HEK293 (cell line): Measurements from ENCODE around the gene STEEP1.
A peak's percentile ranks its signal among the peaks of the same experiment; 100 is the strongest.

Experiments used
- CTCF ChIA-PET: fragments of 350-600 bp; formaldehyde crosslinking; extraction: SDS; loops from one replicate; lab custom pipeline; 2021; ENCODE audit warnings: antibody characterized with exemption; lab: Yijun Ruan, JAX
- POLR2A ChIA-PET: fragments of 300-600 bp; formaldehyde crosslinking; extraction: SDS; loops from one replicate; lab custom pipeline; 2020; ENCODE audit warnings: antibody characterized with exemption, inconsistent platforms; lab: Yijun Ruan, JAX
- H3K27ac ChIP-seq: fragments of 200-500 bp; sonication (Bioruptor generic); 2 replicates; pipeline ENCODE4 v1.5.1; 2014; ENCODE audit warnings: low read depth, low read length, control low read depth, inconsistent platforms; ENCODE audit errors: extremely low read depth
- H3K36me3 ChIP-seq, 2 experiments: fragments of 200-500 bp in 1 of 2; sonication (Bioruptor generic) in 1 of 2; 1 replicate in 1 of 2; 2 replicates in 1 of 2; pipeline ENCODE4 v1.5.1; 2014 to 2017; ENCODE audit warnings: inconsistent platforms in 2 of 2, low read length in 2 of 2; ENCODE audit not compliant: control insufficient read depth in 2 of 2, insufficient read depth in 1 of 2
- H3K4me1 ChIP-seq: fragments of 200-500 bp; sonication (Bioruptor generic); 2 replicates; pipeline ENCODE4 v1.5.1; 2014; ENCODE audit warnings: mild to moderate bottlenecking, low read length, inconsistent platforms; ENCODE audit not compliant: control insufficient read depth, insufficient read depth
- H3K4me3 ChIP-seq: 2 replicates; pipeline ENCODE4 v1.5.1; 2011; ENCODE audit warnings: low read depth, mild to moderate bottlenecking, control low read depth, low read length, moderate library complexity
- H3K9me3 ChIP-seq: fragments of 200-500 bp; sonication (Bioruptor generic); 2 replicates; pipeline ENCODE4 v1.5.1; 2014; ENCODE audit warnings: low read depth, low read length, inconsistent platforms; ENCODE audit not compliant: control insufficient read depth, insufficient read depth
- KLF10 ChIP-seq: fragments of 450-650 bp; IDR thresholded peaks from 2 replicates; pipeline ENCODE4 v1.5.1; 2018; ENCODE audit warnings: missing biosample characterization, mild to moderate bottlenecking, missing genetic modification characterization
- SCRT1 ChIP-seq: fragments of 450-650 bp; formaldehyde crosslinking; IDR thresholded peaks from 2 replicates; pipeline ENCODE4 v1.5.1; 2016; ENCODE audit warnings: missing biosample characterization, missing genetic modification characterization, borderline replicate concordance
- YY2 ChIP-seq: fragments of 450-650 bp; formaldehyde crosslinking; IDR thresholded peaks from 2 replicates; pipeline ENCODE4 v1.5.1; 2016; ENCODE audit warnings: missing biosample characterization, missing genetic modification characterization
- ZBTB48 ChIP-seq: fragments of 450-650 bp; formaldehyde crosslinking; IDR thresholded peaks from 2 replicates; pipeline ENCODE4 v1.5.1; 2016; ENCODE audit warnings: missing biosample characterization, missing genetic modification characterization
- ZNF184 ChIP-seq: fragments of 450-650 bp; IDR thresholded peaks from 2 replicates; pipeline ENCODE4 v1.5.1; 2018; ENCODE audit warnings: missing biosample characterization, mild to moderate bottlenecking, missing genetic modification characterization
- ZNF248 ChIP-seq: fragments of 450-650 bp; formaldehyde crosslinking; IDR thresholded peaks from 2 replicates; pipeline ENCODE4 v1.5.1; 2017; ENCODE audit warnings: missing biosample characterization, missing genetic modification characterization
- ZNF311 ChIP-seq: fragments of 450-650 bp; formaldehyde crosslinking; IDR thresholded peaks from 2 replicates; pipeline ENCODE4 v1.5.1; 2017; ENCODE audit warnings: missing biosample characterization, missing genetic modification characterization, borderline replicate concordance
- ZNF394 ChIP-seq: fragments of 450-650 bp; formaldehyde crosslinking; IDR thresholded peaks from 2 replicates; pipeline ENCODE4 v1.5.1; 2016; ENCODE audit warnings: missing biosample characterization, missing genetic modification characterization, mild to moderate bottlenecking, moderate library complexity, borderline replicate concordance
- ZNF529 ChIP-seq: fragments of 450-650 bp; formaldehyde crosslinking; IDR thresholded peaks from 2 replicates; pipeline ENCODE4 v1.5.1; 2017; ENCODE audit warnings: missing genetic modification characterization, missing biosample characterization; ENCODE audit not compliant: insufficient replicate concordance
- ZNF549 ChIP-seq: fragments of 450-650 bp; IDR thresholded peaks from 2 replicates; pipeline ENCODE4 v1.5.1; 2018; ENCODE audit warnings: missing biosample characterization, missing genetic modification characterization, mild to moderate bottlenecking, inconsistent platforms, moderate library complexity
- ZNF629 ChIP-seq: fragments of 450-650 bp; formaldehyde crosslinking; IDR thresholded peaks from 2 replicates; pipeline ENCODE4 v1.5.1; 2017; ENCODE audit warnings: missing biosample characterization, missing genetic modification characterization
- ZNF776 ChIP-seq: fragments of 450-650 bp; formaldehyde crosslinking; IDR thresholded peaks from 2 replicates; pipeline ENCODE4 v1.5.0; 2017; ENCODE audit warnings: missing biosample characterization, missing genetic modification characterization, borderline replicate concordance
- ZNF791 ChIP-seq: fragments of 450-650 bp; formaldehyde crosslinking; IDR thresholded peaks from 2 replicates; pipeline ENCODE4 v1.5.1; 2016; ENCODE audit warnings: missing biosample characterization, missing genetic modification characterization
- TF ChIP-seq, protein P1 (sequence below): fragments of 450-650 bp; formaldehyde crosslinking; IDR thresholded peaks from 2 replicates; pipeline ENCODE4 v1.5.1; 2016; ENCODE audit warnings: missing biosample characterization, missing genetic modification characterization
- TF ChIP-seq, protein P2 (sequence below): fragments of 450-650 bp; formaldehyde crosslinking; IDR thresholded peaks from 2 replicates; pipeline ENCODE4 v1.5.1; 2016; ENCODE audit warnings: missing biosample characterization, missing genetic modification characterization
- TF ChIP-seq, protein P3 (sequence below): fragments of 450-650 bp; formaldehyde crosslinking; IDR thresholded peaks from 2 replicates; pipeline ENCODE4 v1.5.1; 2016; ENCODE audit warnings: missing biosample characterization, missing genetic modification characterization, low read depth

Gene STEEP1

GRCh38 chrX:119604766-119605463 is 39.7 kb upstream of the STEEP1 start (continued):
- TF ChIP-seq, protein P1, sequence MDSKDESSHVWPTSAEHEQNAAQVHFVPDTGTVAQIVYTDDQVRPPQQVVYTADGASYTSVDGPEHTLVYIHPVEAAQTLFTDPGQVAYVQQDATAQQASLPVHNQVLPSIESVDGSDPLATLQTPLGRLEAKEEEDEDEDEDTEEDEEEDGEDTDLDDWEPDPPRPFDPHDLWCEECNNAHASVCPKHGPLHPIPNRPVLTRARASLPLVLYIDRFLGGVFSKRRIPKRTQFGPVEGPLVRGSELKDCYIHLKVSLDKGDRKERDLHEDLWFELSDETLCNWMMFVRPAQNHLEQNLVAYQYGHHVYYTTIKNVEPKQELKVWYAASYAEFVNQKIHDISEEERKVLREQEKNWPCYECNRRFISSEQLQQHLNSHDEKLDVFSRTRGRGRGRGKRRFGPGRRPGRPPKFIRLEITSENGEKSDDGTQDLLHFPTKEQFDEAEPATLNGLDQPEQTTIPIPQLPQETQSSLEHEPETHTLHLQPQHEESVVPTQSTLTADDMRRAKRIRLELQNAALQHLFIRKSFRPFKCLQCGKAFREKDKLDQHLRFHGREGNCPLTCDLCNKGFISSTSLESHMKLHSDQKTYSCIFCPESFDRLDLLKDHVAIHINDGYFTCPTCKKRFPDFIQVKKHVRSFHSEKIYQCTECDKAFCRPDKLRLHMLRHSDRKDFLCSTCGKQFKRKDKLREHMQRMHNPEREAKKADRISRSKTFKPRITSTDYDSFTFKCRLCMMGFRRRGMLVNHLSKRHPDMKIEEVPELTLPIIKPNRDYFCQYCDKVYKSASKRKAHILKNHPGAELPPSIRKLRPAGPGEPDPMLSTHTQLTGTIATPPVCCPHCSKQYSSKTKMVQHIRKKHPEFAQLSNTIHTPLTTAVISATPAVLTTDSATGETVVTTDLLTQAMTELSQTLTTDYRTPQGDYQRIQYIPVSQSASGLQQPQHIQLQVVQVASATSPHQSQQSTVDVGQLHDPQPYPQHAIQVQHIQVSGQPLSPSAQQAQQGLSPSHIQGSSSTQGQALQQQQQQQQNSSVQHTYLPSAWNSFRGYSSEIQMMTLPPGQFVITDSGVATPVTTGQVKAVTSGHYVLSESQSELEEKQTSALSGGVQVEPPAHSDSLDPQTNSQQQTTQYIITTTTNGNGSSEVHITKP (tag by site-specific recombination), result 0 out of 2 replicates have a peak, but pooled peaks have one; percentile 3
- TF ChIP-seq ZBTB48 (no peak), ZNF311 (tag by site-specific recombination) (no peak), ZNF629 (tag by site-specific recombination) (0 out of 2 replicates have a peak, but pooled peaks have one; percentile 18), KLF10 (tag by site-specific recombination) (no peak), YY2 (tag by site-specific recombination) (no peak), ZNF248 (tag by site-specific recombination) (no peak), ZNF791 (no peak), ZNF394 (no peak), ZNF184 (no peak), ZNF776 (tag by site-specific recombination) (no peak), ZNF529 (no peak), SCRT1 (tag by site-specific recombination) (no peak), ZNF549 (no peak)
- TF ChIP-seq, protein P2, sequence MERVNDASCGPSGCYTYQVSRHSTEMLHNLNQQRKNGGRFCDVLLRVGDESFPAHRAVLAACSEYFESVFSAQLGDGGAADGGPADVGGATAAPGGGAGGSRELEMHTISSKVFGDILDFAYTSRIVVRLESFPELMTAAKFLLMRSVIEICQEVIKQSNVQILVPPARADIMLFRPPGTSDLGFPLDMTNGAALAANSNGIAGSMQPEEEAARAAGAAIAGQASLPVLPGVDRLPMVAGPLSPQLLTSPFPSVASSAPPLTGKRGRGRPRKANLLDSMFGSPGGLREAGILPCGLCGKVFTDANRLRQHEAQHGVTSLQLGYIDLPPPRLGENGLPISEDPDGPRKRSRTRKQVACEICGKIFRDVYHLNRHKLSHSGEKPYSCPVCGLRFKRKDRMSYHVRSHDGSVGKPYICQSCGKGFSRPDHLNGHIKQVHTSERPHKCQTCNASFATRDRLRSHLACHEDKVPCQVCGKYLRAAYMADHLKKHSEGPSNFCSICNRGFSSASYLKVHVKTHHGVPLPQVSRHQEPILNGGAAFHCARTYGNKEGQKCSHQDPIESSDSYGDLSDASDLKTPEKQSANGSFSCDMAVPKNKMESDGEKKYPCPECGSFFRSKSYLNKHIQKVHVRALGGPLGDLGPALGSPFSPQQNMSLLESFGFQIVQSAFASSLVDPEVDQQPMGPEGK, result peak; percentile 48
- TF ChIP-seq, all 188 proteins: peak for 7

DNA sequence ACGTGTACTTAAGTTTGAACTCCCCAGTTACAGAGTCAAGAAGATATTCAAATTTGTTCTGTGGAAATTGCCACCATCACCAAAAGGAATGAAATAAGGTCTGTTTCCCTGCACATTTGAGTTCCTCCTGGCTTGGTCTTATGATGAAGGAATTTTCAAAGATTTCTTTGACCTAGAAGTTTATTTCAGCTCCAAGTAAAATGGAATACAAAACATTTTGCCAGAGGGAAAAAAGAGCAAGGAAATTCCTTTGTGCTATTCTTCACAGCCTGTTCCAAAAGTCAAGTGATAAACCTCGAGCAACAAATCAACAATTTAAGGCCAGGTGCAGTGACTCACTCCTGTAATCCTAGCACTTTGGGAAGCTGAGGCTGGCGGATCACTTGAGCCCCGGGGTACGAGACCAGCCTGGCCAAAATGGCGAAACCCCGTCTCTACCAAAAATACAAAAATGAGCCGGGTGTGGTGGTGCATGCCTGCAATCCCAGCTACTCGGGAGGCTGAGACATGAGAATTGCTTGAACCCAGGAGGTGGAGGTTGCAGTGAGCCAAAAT is 37.6 kb upstream of the STEEP1 start:
- TF ChIP-seq ZNF629 (tag by site-specific recombination), result no peak
- TF ChIP-seq, protein P3, sequence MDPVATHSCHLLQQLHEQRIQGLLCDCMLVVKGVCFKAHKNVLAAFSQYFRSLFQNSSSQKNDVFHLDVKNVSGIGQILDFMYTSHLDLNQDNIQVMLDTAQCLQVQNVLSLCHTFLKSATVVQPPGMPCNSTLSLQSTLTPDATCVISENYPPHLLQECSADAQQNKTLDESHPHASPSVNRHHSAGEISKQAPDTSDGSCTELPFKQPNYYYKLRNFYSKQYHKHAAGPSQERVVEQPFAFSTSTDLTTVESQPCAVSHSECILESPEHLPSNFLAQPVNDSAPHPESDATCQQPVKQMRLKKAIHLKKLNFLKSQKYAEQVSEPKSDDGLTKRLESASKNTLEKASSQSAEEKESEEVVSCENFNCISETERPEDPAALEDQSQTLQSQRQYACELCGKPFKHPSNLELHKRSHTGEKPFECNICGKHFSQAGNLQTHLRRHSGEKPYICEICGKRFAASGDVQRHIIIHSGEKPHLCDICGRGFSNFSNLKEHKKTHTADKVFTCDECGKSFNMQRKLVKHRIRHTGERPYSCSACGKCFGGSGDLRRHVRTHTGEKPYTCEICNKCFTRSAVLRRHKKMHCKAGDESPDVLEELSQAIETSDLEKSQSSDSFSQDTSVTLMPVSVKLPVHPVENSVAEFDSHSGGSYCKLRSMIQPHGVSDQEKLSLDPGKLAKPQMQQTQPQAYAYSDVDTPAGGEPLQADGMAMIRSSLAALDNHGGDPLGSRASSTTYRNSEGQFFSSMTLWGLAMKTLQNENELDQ (tag by site-specific recombination), result peak; percentile 96
- H3K4me3 ChIP-seq, result no peak overlapping the region
- POLR2A ChIA-PET, result interaction anchor here (0.7 to 1.8 kb wide), 2 partner anchors 29 to 255 kb away, joined by 4 to 5 read pairs; no protein-coding TSS in a partner anchor
- no peak overlapping the region for H3K27ac ChIP-seq
- CTCF ChIA-PET, result interaction anchor here (0.6 to 1.9 kb wide), 4 partner anchors 22 to 276 kb away, joined by 3 to 9 read pairs (median 4); no protein-coding TSS in a partner anchor
- H3K9me3 ChIP-seq, result no peaks in the 10 kb centered on the region
- H3K36me3 ChIP-seq, result peaks cover 18 to 20% of the 10 kb centered on the region in 2 experiments; a peak in 2 of 3 replicates
- no peaks in the 10 kb centered on the region for H3K4me1 ChIP-seq
